HCT116 (cell line): Measurements from ENCODE around the gene ALX3.

Source experiments
- ATF3 ChIP-seq: IDR thresholded peaks from 2 replicates; pipeline ENCODE4 v1.6.1; 2012
- CEBPB ChIP-seq: IDR thresholded peaks from 2 replicates; pipeline ENCODE4 v1.6.1; 2012; ENCODE audit warnings: low read depth
- CTCF ChIP-seq, 3 experiments: fragments of 200-600 bp in 1 of 3; sonication (generic) in 1 of 3; IDR thresholded peaks in 2 of 3; conservative IDR thresholded peaks in 1 of 3; 2 replicates each; pipeline ENCODE4 v1.5.1; 2012 to 2017; ENCODE audit warnings: low read depth in 2 of 3, low read length in 2 of 3, antibody characterized with exemption in 1 of 3, borderline replicate concordance in 1 of 3, control low read depth in 1 of 3, mild to moderate bottlenecking in 1 of 3, mixed read lengths in 1 of 3, mixed run types in 1 of 3, moderate library complexity in 1 of 3; ENCODE audit not compliant: insufficient read depth in 1 of 3
- EZH2phosphoT487 ChIP-seq: fragments of 200-600 bp; IDR thresholded peaks from 2 replicates; pipeline ENCODE4 v1.6.1; 2018; ENCODE audit warnings: antibody characterized with exemption, borderline replicate concordance
- JUND ChIP-seq: IDR thresholded peaks from 2 replicates; pipeline ENCODE4 v1.6.1; 2012
- MAX ChIP-seq: IDR thresholded peaks from 2 replicates; pipeline ENCODE4 v1.6.1; 2012
- POLR2A ChIP-seq: IDR thresholded peaks from 2 replicates; pipeline ENCODE4 v1.7.0; 2011; ENCODE audit warnings: borderline replicate concordance; ENCODE audit not compliant: insufficient read depth, insufficient read length; ENCODE audit errors: extremely low read depth
- POLR2AphosphoS5 ChIP-seq: IDR thresholded peaks from 2 replicates; pipeline ENCODE4 v1.6.1; 2011; ENCODE audit warnings: mild to moderate bottlenecking, low read depth, low read length, moderate library complexity
- REST ChIP-seq: IDR thresholded peaks from 2 replicates; pipeline ENCODE4 v1.6.1; 2012; ENCODE audit warnings: low read depth
- SIN3A ChIP-seq: IDR thresholded peaks from 2 replicates; pipeline ENCODE4 v1.6.1; 2012; ENCODE audit warnings: low read depth
- SP1 ChIP-seq: IDR thresholded peaks from 2 replicates; pipeline ENCODE4 v1.6.1; 2012; ENCODE audit warnings: low read depth
- SRF ChIP-seq: IDR thresholded peaks from 2 replicates; pipeline ENCODE4 v1.6.1; 2012; ENCODE audit warnings: low read depth
- YY1 ChIP-seq: IDR thresholded peaks from 2 replicates; pipeline ENCODE4 v1.6.1; 2011; ENCODE audit warnings: low read length, low read depth, moderate library complexity, mild to moderate bottlenecking; ENCODE audit not compliant: insufficient replicate concordance; ENCODE audit errors: extremely low read depth
- ZNF274 ChIP-seq: fragments of 200-500 bp; sonication (Bioruptor generic); IDR thresholded peaks from 2 replicates; pipeline ENCODE4 v1.6.1; 2014; ENCODE audit warnings: mild to moderate bottlenecking, low read depth, low read length, inconsistent platforms

GRCh38 chr1:110083866-110084226 is 13.4 kb upstream of the ALX3 start:
- TF ChIP-seq MAX (no peak), POLR2AphosphoS5 (no peak), POLR2A (no peak), EZH2phosphoT487 (no peak), CTCF (IDR thresholded peaks at IDR 0.05 in 2 of 3, conservative IDR thresholded peaks at IDR 0.05 in 1 of 3; ENCODE audit: borderline replicate concordance in 1 of 3, insufficient read depth in 1 of 3, low read depth in 2 of 3, low read length in 2 of 3) (no peak), CEBPB (no peak), ZNF274 (no peak), JUND (no peak), YY1 (no peak), SIN3A (no peak), SP1 (no peak), ATF3 (no peak), REST (no peak), SRF (no peak)
